ENCODE data around the gene GLYATL2. TPM values are rescaled to one million over a fixed set of nuclear protein-coding genes. Genes with fewer than 3 reads are reported as not detected.

GLYATL2 gene
- total and polyA plus RNA-seq, 10 of the 15 experiments (the other 5 are each of a cell fraction or from before 2014, with no cell fraction given): 0.13 to 0.97 (median 0.49) TPM

- 38% methylated on average over 2 of the region's 2 CpGs for WGBS (ENCODE audit: insufficient coverage, insufficient replicate concordance, low lambda C conversion rate, missing lambda C conversion rate)
- Histone ChIP-seq H3K4me1 (ENCODE audit: control insufficient read depth, insufficient read depth, low read length) (no peaks in the 10 kb centered on the region), H3K36me3 (ENCODE audit: control insufficient read depth in 2 of 2, insufficient read depth in 2 of 2, low read length in 1 of 2) (no peaks in the 10 kb centered on the region), H2AFZ (ENCODE audit: control insufficient read depth, low read depth, low read length) (no peak overlapping the region), H3K9ac (ENCODE audit: control insufficient read depth, insufficient read depth, low read length) (no peak overlapping the region), H3K27me3 (replicated peaks in 1 of 2; ENCODE audit: control insufficient read depth in 2 of 2, insufficient read depth in 2 of 2, low read length in 1 of 2) (no peaks in the 10 kb centered on the region; a peak in 1 of 4 replicates), H3K9me3 (replicated peaks; ENCODE audit: control insufficient read depth, insufficient read depth, low read length) (no peaks in the 10 kb centered on the region), H3K4me2 (ENCODE audit: control insufficient read depth, insufficient read depth) (no peak overlapping the region), H3K4me3 (no peak overlapping the region), H3K79me2 (ENCODE audit: control insufficient read depth, insufficient read depth, low read length) (no peaks in the 10 kb centered on the region), H4K20me1 (ENCODE audit: control insufficient read depth, insufficient read depth) (no peaks in the 10 kb centered on the region), H3K27ac (ENCODE audit: control insufficient read depth, insufficient read depth) (no peak overlapping the region)
- BruUV-seq (replicated peaks): no TSS peak
- DNase-seq (ENCODE audit: low read depth, low spot score): no peak
- ChIA-PET POLR2A (no interaction called here), RAD21 (ENCODE audit: unreplicated experiment) (no interaction called here), SMC1A (ENCODE audit: uncharacterized antibody, unreplicated experiment) (no interaction called here), CTCF (no interaction called here)
- no peak for FAIRE-seq
- TF ChIP-seq NR2C1 (IDR thresholded peaks at IDR 0.05) (no peak), BHLHE40 (IDR thresholded peaks at IDR 0.05; ENCODE audit: borderline replicate concordance in 1 of 2, low read depth in 2 of 2, low read length in 1 of 2) (no peak), GATAD2B (conservative IDR thresholded peaks at IDR 0.05; ENCODE audit: low read depth) (no peak), EZH2 (IDR thresholded peaks at IDR 0.05; ENCODE audit: borderline replicate concordance, control insufficient read depth, low read depth, low read length) (no peak), STAT1 (conservative IDR thresholded peaks at IDR 0.05) (no peak), ZNF207 (IDR thresholded peaks at IDR 0.05; ENCODE audit: borderline replicate concordance) (no peak), SPI1 (IDR thresholded peaks at IDR 0.05; ENCODE audit: borderline replicate concordance, insufficient read depth, low read depth, low read length) (no peak), EGR1 (IDR thresholded peaks at IDR 0.05; ENCODE audit: borderline replicate concordance in 1 of 2, low read depth in 2 of 2, low read length in 2 of 2) (no peak), CEBPB (IDR thresholded peaks at IDR 0.05; ENCODE audit: borderline replicate concordance in 1 of 2, low read depth in 2 of 2, low read length in 2 of 2) (no peak), TCF7 (IDR thresholded peaks at IDR 0.05; ENCODE audit: borderline replicate concordance) (no peak)
- intact Hi-C loops (cut with micrococcal nuclease; ENCODE audit: unreplicated experiment) (no loop called here), in situ Hi-C loops (cut with MboI) (no loop called here)
- no peak for ATAC-seq
These were observed 49.4 kb upstream of the GLYATL2 start for GRCh38 chr11:58893899-58894298.

All from GM12878 (cell line).